ENCODE results near the gene TECPR2.

Gene TECPR2

DNA sequence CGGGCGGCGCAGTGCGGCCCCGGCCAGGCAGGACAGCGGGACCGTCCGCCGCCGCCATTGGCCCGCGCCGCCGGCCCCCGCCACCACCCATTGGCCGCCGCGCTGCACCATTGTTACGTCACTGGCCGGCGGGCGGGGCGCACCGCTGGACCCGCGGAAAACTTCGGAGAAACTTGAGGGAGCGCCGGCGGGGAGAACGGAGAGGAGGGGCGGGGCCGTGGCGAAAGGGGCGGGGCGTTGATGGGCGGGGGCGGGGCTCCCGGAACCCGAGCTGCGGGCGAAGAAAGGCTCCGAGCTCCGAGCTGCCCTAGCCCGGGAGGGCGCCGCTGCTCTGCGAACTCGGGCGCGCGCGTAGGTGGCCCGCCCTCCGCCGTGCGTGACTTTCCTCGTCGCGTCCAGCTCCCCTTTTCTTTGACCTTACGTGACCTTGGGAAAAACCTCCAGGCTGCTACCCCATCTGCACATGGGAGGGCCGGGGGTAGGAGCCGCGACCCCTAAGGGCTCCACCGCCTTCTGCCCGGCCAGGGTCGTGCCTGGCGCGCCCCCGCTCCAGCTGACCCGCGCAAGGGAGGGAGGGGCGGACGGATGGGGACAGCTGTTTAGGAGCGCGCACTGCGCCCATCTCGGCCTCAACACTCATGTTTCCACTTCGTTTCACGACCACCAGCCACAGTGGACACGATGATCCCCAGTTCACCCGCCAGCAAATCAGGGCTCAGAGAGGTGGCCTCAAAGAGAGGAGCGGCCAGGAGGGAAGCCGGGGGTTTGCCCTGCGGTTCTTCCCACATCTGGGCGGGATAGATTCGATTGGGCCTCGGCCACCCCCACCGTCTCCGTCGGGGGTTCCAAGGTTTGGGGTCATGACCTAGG lies 147.2 kb downstream of the TECPR2 start, which contains the start of gene ANKRD9:
Gene ANKRD9 (minus strand): TSS at position 31 of the 870 bp plus-strand sequence. CDS start 1,887 bp downstream, outside the sequence.
- no peak for TF ChIP-seq SIN3A (IDR thresholded peaks at IDR 0.05; ENCODE audit: borderline replicate concordance, insufficient read depth, low read length)
- no peak for TF ChIP-seq FOXP2 (optimal IDR thresholded peaks at IDR 0.05; ENCODE audit: borderline replicate concordance, extremely low read depth, extremely low read length, insufficient read depth)
- TF ChIP-seq TAF1 (IDR thresholded peaks at IDR 0.05; ENCODE audit: borderline replicate concordance, insufficient read depth, low read length) = no peak
- TF ChIP-seq, protein P1, sequence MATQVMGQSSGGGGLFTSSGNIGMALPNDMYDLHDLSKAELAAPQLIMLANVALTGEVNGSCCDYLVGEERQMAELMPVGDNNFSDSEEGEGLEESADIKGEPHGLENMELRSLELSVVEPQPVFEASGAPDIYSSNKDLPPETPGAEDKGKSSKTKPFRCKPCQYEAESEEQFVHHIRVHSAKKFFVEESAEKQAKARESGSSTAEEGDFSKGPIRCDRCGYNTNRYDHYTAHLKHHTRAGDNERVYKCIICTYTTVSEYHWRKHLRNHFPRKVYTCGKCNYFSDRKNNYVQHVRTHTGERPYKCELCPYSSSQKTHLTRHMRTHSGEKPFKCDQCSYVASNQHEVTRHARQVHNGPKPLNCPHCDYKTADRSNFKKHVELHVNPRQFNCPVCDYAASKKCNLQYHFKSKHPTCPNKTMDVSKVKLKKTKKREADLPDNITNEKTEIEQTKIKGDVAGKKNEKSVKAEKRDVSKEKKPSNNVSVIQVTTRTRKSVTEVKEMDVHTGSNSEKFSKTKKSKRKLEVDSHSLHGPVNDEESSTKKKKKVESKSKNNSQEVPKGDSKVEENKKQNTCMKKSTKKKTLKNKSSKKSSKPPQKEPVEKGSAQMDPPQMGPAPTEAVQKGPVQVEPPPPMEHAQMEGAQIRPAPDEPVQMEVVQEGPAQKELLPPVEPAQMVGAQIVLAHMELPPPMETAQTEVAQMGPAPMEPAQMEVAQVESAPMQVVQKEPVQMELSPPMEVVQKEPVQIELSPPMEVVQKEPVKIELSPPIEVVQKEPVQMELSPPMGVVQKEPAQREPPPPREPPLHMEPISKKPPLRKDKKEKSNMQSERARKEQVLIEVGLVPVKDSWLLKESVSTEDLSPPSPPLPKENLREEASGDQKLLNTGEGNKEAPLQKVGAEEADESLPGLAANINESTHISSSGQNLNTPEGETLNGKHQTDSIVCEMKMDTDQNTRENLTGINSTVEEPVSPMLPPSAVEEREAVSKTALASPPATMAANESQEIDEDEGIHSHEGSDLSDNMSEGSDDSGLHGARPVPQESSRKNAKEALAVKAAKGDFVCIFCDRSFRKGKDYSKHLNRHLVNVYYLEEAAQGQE (IDR thresholded peaks at IDR 0.05; ENCODE audit: insufficient read depth in 1 of 2, low read depth in 2 of 2, low read length in 2 of 2) = no peak
- TF ChIP-seq POLR2AphosphoS5 (IDR thresholded peaks at IDR 0.05; ENCODE audit: low read depth, low read length) = no peak

DNA sequence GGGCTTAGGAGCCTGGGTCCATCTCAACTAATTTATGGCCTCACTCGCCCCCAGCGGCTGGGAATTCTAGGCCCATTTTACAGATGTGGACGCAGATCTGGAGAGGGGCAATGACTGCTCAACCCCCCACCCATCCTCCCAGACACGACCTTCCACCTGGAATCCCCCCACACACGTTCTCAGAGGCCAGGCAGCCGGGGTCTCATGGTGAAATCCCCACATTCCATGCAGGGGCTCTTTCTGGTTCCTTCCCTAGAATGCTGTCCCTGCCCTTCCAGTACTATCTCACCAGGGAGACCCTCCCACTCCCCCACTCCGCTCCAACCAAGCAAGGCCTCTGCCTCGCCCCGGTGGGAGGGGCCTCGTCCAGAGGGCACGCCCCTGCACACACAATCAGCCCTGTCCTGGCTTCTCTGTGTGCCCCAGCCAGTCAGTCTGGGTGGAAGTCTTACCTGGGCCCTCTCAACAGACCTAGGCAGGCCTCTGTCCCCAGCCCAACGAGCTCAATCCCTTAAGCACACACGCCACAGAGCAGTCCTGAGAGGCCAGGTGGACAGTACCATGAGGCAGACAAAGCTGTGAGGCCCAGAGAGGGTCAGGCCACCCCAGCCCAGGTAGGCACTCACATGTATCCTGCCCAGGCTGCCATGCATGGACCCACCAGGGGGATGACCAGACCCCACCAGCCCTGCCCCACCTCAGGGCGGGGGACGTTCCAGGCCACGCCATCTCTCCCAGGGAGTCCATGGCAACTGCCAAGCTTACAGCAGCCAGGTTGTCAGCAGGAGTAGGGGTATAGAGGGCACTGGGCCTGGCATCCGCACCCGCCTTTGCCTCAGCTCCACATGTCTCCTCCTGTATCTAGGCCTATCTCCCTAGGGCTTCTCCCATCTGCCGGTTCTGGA lies 148.1 kb downstream of the TECPR2 start:
- TF ChIP-seq, protein P1 (IDR thresholded peaks at IDR 0.05; ENCODE audit: insufficient read depth in 1 of 2, low read depth in 2 of 2, low read length in 2 of 2) = no peak
- no peak for TF ChIP-seq FOXP2 (optimal IDR thresholded peaks at IDR 0.05; ENCODE audit: borderline replicate concordance, extremely low read depth, extremely low read length, insufficient read depth)
- no peak for TF ChIP-seq POLR2AphosphoS5 (IDR thresholded peaks at IDR 0.05; ENCODE audit: low read depth, low read length)
- TF ChIP-seq SIN3A (IDR thresholded peaks at IDR 0.05; ENCODE audit: borderline replicate concordance, insufficient read depth, low read length) = no peak
- TF ChIP-seq TAF1 (IDR thresholded peaks at IDR 0.05; ENCODE audit: borderline replicate concordance, insufficient read depth, low read length) = no peak

DNA sequence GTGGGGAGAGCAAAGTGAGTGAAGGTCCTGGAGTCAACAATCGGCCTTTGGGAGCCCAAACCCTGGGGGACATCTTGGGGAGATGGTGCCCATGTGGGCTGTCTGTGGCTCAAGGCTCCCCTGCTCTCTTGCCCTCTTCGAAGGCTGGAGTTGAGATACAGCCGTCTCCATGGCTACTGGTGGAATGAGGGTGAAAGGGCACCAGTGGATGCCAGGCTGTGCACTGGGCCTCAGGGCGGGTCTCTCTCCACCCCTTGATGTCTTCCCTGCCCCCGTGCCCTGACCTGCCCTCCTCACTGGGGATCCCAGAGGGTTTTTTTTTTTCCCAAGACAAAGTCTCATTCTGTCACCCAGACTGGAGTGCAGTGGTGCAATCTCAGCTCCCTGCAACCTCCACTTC lies 148.8 kb downstream of the TECPR2 start:
- TF ChIP-seq, protein P1 (IDR thresholded peaks at IDR 0.05; ENCODE audit: insufficient read depth in 1 of 2, low read depth in 2 of 2, low read length in 2 of 2) = no peak
- no peak for TF ChIP-seq SIN3A (IDR thresholded peaks at IDR 0.05; ENCODE audit: borderline replicate concordance, insufficient read depth, low read length)
- TF ChIP-seq FOXP2 (optimal IDR thresholded peaks at IDR 0.05; ENCODE audit: borderline replicate concordance, extremely low read depth, extremely low read length, insufficient read depth) = no peak
- no peak for TF ChIP-seq TAF1 (IDR thresholded peaks at IDR 0.05; ENCODE audit: borderline replicate concordance, insufficient read depth, low read length)

DNA sequence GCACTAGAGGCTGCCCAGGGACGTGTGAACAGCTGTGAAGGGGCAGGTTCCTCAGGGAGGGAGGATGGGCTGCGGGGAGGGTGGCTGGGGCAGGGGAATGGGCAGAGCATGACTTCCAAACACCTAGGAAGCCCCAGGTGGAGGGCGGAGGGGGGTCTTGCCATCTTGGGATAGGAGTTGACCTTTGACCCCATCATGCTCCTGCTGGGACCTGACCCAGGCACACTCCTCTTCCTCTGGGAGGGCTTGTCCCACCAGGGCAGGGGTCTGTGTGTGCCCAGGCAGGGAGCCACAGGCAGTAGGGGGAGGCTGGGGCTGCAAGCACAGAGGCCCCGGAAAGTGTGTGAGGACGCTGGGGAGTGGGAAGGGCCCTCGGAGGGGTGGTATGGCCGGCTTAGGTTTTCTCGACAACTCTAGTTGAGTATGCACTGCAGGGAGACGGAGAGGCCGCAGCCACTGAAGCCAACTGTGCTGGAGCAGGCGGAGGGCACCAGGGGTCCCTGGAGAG lies 150.1 kb downstream of the TECPR2 start:
- TF ChIP-seq POLR2AphosphoS5 (IDR thresholded peaks at IDR 0.05; ENCODE audit: low read depth, low read length) (no peak), SIN3A (IDR thresholded peaks at IDR 0.05; ENCODE audit: borderline replicate concordance, insufficient read depth, low read length) (no peak)
